ENCODE data around the gene SLC6A6.
A peak's percentile ranks its signal among the peaks of the same experiment; 100 is the strongest.
"Not testable (repeated sequence)": the region's sequence is repeated elsewhere in the genome, so short reads cannot be mapped to it uniquely, and the experiment has no call there.

SLC6A6 gene

GRCh38 chr3:14510838-14511622 is 108.6 kb downstream of the SLC6A6 start:
- no peak for DNase-seq

- DNase-seq = no peak
These were observed 109.3 kb downstream of the SLC6A6 start for GRCh38 chr3:14511623-14512280.

- no peak for DNase-seq
These were observed 110.0 kb downstream of the SLC6A6 start for GRCh38 chr3:14512281-14512941.

GRCh38 chr3:14512942-14513327 is 110.5 kb downstream of the SLC6A6 start:
- DNase-seq = no peak

GRCh38 chr3:14513566-14514322 is 111.3 kb downstream of the SLC6A6 start:
- no peak for DNase-seq

GRCh38 chr3:14514323-14514720 is 111.9 kb downstream of the SLC6A6 start:
- DNase-seq = no peak

- not testable (repeated sequence) for DNase-seq
These were observed 113.1 kb downstream of the SLC6A6 start for GRCh38 chr3:14515526-14515925.

- DNase-seq = no peak
These were observed 114.4 kb downstream of the SLC6A6 start for GRCh38 chr3:14516738-14517345.

- no peak for DNase-seq
These were observed 115.4 kb downstream of the SLC6A6 start for GRCh38 chr3:14517601-14518431.

GRCh38 chr3:14518432-14518802 is 116.0 kb downstream of the SLC6A6 start:
- DNase-seq = no peak

GRCh38 chr3:14518893-14519292 is 116.5 kb downstream of the SLC6A6 start:
- no peak for DNase-seq

GRCh38 chr3:14519406-14519805 is 117.0 kb downstream of the SLC6A6 start:
- DNase-seq = no peak

GRCh38 chr3:14520149-14520548 is 117.7 kb downstream of the SLC6A6 start:
- DNase-seq = no peak

GRCh38 chr3:14520967-14521366 is 118.6 kb downstream of the SLC6A6 start:
- no peak for DNase-seq

- DNase-seq = no peak
These were observed 119.2 kb downstream of the SLC6A6 start for GRCh38 chr3:14521611-14522010.

GRCh38 chr3:14522129-14522691 is 119.8 kb downstream of the SLC6A6 start:
- DNase-seq = no peak

- DNase-seq = no peak
These were observed 120.4 kb downstream of the SLC6A6 start for GRCh38 chr3:14522768-14523167.

GRCh38 chr3:14523792-14524191 is 121.4 kb downstream of the SLC6A6 start:
- peak; percentile 67 for DNase-seq

- peak; percentile 63 for DNase-seq
These were observed 121.9 kb downstream of the SLC6A6 start for GRCh38 chr3:14524311-14524711.

GRCh38 chr3:14524920-14525660 is 122.7 kb downstream of the SLC6A6 start:
- no peak for DNase-seq

All from NCI-H226 (cell line).